GM18505 (cell line): ENCODE measurements around the gene GAN.

Source experiments
- ATAC-seq: cut with Tn5 transposase; IDR thresholded peaks from one replicate; pipeline ENCODE4 v1.9.1; 2021; ENCODE audit not compliant: unreplicated experiment
- POLR2A ChIP-seq: IDR thresholded peaks from 4 replicates; pipeline ENCODE4 v1.6.1; 2011; ENCODE audit warnings: borderline replicate concordance; ENCODE audit not compliant: insufficient read depth, insufficient read length; ENCODE audit errors: extremely low read depth

GAN gene

DNA sequence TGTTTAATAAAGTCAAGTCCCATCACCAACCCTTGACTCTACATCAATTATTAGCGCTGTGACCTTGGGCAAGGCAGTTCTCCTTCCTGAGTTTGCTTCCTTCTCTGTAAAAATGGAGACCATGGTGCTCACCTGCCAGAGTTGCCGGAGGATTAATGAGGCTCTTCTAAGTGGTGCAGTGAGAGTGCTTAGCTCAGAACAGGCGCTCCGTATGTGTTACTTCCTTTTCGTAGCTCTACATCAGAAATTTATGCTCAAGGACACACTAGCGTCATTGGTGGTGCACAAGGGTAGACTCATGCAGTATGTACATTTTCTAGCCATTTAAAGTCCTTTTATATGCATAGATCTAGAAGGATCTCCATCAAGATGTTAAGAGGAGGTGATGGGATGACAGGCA is 112.5 kb downstream of the GAN start:
- TF ChIP-seq POLR2A = no peak
- ATAC-seq = no peak

DNA sequence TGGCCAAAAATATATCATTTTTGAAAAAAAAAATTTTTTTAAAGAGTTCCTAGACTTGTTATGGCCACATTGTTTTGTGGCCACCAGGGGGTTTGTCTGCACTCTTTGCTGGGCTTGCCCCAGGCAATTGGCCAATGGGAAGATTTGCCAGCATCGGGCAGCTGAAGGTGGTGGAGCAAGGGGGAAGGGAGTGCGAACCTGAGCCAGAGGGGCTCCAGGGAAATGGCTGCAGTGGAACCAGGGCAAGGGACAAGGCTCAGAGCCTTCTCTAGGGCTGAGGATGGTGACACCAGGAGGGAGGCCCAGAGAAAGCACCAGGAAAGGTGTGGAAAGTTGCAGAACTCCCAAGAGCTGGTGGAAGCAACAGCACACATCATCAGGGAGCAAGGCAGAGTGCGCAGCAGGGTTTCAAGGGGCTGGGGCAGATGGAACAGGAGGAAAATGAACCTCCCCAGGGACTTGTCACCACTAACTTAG is 114.3 kb downstream of the GAN start:
- TF ChIP-seq POLR2A = no peak
- no peak for ATAC-seq

DNA sequence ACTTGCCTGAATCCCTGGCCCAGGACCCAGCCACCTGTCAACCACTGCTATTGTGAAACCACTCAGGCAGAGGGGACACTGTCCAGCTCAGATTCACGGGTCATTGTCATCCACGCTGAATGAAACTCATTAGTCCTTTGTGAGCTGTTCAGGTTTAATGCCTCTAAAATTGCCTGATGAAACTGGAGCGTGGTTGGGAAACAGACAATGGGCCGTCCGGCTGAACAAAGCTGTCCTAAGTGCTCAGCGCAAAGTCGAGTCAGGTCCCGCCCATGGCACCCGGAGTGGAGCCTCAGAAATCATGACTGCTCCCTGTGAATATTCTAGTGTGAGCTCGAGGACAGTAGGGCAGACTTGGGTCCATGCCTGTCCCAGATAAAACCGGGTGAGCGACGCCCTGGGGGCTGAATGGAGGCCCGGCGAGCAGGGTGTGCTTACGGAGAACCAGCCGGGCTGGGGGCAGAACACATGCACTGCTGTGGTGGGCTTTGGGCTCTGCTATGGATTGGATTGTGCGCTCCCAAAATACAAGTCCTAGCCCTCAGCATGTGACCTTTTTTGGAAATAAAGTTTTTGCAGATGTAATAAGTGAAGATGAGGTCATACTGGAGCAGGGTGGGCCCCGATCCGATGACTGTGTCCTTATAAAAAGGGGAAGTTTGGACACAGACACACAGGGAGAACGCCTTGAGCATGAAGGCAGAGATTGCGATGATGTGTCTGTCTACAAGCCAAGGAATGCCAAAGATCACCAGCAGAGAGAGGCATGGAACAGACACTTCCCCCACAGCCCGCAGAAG is 117.0 kb downstream of the GAN start:
- TF ChIP-seq POLR2A = no peak
- ATAC-seq = no peak

- no peak for TF ChIP-seq POLR2A
- no peak for ATAC-seq
These were observed 118.3 kb downstream of the GAN start for GRCh38 chr16:81432937-81433557.

GRCh38 chr16:81435103-81435502 is 120.3 kb downstream of the GAN start:
- no peak for TF ChIP-seq POLR2A
- ATAC-seq = no peak

GRCh38 chr16:81435567-81435966 is 120.8 kb downstream of the GAN start:
- no peak for ATAC-seq
- no peak for TF ChIP-seq POLR2A

GRCh38 chr16:81436386-81436785 is 121.6 kb downstream of the GAN start:
- ATAC-seq = no peak

DNA sequence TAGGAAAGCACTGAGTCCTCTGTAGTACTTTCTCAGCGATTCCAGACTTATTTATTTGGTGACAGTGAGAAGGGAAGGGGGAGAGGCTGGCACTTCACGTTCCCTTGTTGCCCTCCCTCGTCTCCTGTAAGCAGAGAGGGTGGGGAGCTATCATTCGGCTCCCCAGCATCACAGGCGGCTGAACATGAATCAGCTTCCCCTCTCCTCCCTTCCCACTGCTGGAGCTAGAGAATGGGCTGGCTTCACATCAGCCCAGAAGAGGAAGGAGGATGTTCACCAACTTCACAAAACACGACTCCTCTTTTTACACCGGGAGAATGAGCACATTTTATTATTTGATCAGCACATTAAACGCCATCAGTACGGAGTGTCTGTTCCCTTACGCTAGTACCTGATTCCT is 123.1 kb downstream of the GAN start:
- ATAC-seq = no peak
- TF ChIP-seq POLR2A = no peak

More at GRCh38 chr16:81436386-81436785, 121.6 kb downstream of the GAN start:
- TF ChIP-seq POLR2A = no peak
